Liver (tissue), 9 donors: Measurements from ENCODE around the gene RBMS3. TPM values are rescaled to one million over a fixed set of nuclear protein-coding genes. Genes with fewer than 3 reads are reported as not detected.

Experiments
- DNase-seq: peaks from one replicate; pipeline ENCODE4 v3.0.0-alpha.2; 2017; ENCODE audit warnings: low spot score
- H3K27ac ChIP-seq, 2 donors: one replicate each; pipeline ENCODE4 v1.7.0; 2013; ENCODE audit warnings: inconsistent platforms in 2 of 2, low read length in 2 of 2, control low read depth in 1 of 2, low read depth in 1 of 2, mild to moderate bottlenecking in 1 of 2
- H3K27me3 ChIP-seq, 4 donors: one replicate each; pipeline versions ENCODE4 v1.6.1 to v1.7.0; 2013; ENCODE audit warnings: low read length in 3 of 4, inconsistent platforms in 1 of 4, mild to moderate bottlenecking in 1 of 4, moderate library complexity in 1 of 4; ENCODE audit not compliant: control insufficient read depth in 4 of 4, insufficient read depth in 4 of 4
- H3K36me3 ChIP-seq, 4 donors: one replicate each; pipeline versions ENCODE4 v1.6.1 to v1.7.0; 2013; ENCODE audit warnings: low read length in 3 of 4, mild to moderate bottlenecking in 3 of 4, low read depth in 1 of 4, moderate library complexity in 1 of 4; ENCODE audit not compliant: control insufficient read depth in 4 of 4, insufficient read depth in 3 of 4
- H3K4me1 ChIP-seq, 4 donors: one replicate each; pipeline versions ENCODE4 v1.6.1 to v1.7.0; 2013; ENCODE audit warnings: low read length in 3 of 4, mild to moderate bottlenecking in 3 of 4, moderate library complexity in 1 of 4; ENCODE audit not compliant: control insufficient read depth in 4 of 4, insufficient read depth in 4 of 4
- H3K4me3 ChIP-seq, 3 donors: one replicate each; pipeline versions ENCODE4 v1.6.1 to v1.7.0; 2013; ENCODE audit warnings: low read length in 3 of 3, control low read depth in 1 of 3, low read depth in 1 of 3, mild to moderate bottlenecking in 1 of 3
- H3K9ac ChIP-seq, 2 donors: one replicate each; pipeline ENCODE4 v1.7.0; 2013; ENCODE audit warnings: low read length in 2 of 2, mild to moderate bottlenecking in 2 of 2, moderate library complexity in 2 of 2, control low read depth in 1 of 2, low read depth in 1 of 2
- H3K9me3 ChIP-seq, 4 donors: one replicate each; pipeline versions ENCODE4 v1.6.1 to v1.7.0; 2013; ENCODE audit warnings: low read length in 3 of 4; ENCODE audit not compliant: control insufficient read depth in 4 of 4
- EGR1 ChIP-seq, 2 donors: IDR thresholded peaks; 2 replicates each; pipeline ENCODE4 v1.6.1; 2016 to 2018; ENCODE audit warnings: antibody characterized with exemption in 2 of 2, low read depth in 2 of 2
- FOXA1 ChIP-seq: IDR thresholded peaks from 2 replicates; pipeline ENCODE4 v1.6.1; 2016; ENCODE audit warnings: antibody characterized with exemption
- FOXA2 ChIP-seq: IDR thresholded peaks from 2 replicates; pipeline ENCODE4 v1.6.1; 2016; ENCODE audit warnings: antibody characterized with exemption
- GABPA ChIP-seq, 2 donors: IDR thresholded peaks in 1 of 2; conservative IDR thresholded peaks in 1 of 2; 2 replicates each; pipeline ENCODE4 v1.6.1; 2016; ENCODE audit warnings: antibody characterized with exemption in 2 of 2, mild to moderate bottlenecking in 1 of 2, moderate library complexity in 1 of 2
- HNF4A ChIP-seq, 2 donors: conservative IDR thresholded peaks; 2 replicates each; pipeline ENCODE4 v1.6.1; 2016; ENCODE audit warnings: antibody characterized with exemption in 2 of 2, mild to moderate bottlenecking in 2 of 2
- JUND ChIP-seq, 2 donors: IDR thresholded peaks; 2 replicates each; pipeline ENCODE4 v1.6.1; 2016; ENCODE audit warnings: antibody characterized with exemption in 2 of 2
- NR2F2 ChIP-seq: IDR thresholded peaks from 2 replicates; pipeline ENCODE4 v1.6.1; 2016; ENCODE audit warnings: antibody characterized with exemption
- RAD21 ChIP-seq, 2 donors: IDR thresholded peaks; 2 replicates each; pipeline ENCODE4 v1.6.1; 2016; ENCODE audit warnings: antibody characterized with exemption in 2 of 2, mild to moderate bottlenecking in 2 of 2
- REST ChIP-seq: IDR thresholded peaks from 2 replicates; pipeline ENCODE4 v1.6.1; 2016; ENCODE audit warnings: antibody characterized with exemption, mild to moderate bottlenecking
- RXRA ChIP-seq, 2 donors: IDR thresholded peaks; 2 replicates each; pipeline ENCODE4 v1.6.1; 2017 to 2018; ENCODE audit warnings: antibody characterized with exemption in 2 of 2, mild to moderate bottlenecking in 1 of 2
- SP1 ChIP-seq: IDR thresholded peaks from 2 replicates; pipeline ENCODE4 v1.6.1; 2018; ENCODE audit warnings: antibody characterized with exemption, mild to moderate bottlenecking
- TAF1 ChIP-seq: conservative IDR thresholded peaks from 2 replicates; pipeline ENCODE4 v1.6.1; 2016; ENCODE audit warnings: antibody characterized with exemption, mild to moderate bottlenecking
- YY1 ChIP-seq: IDR thresholded peaks from 2 replicates; pipeline ENCODE4 v1.6.1; 2016; ENCODE audit warnings: antibody characterized with exemption, mild to moderate bottlenecking
- WGBS: extraction: QIAGEN DNeasy Blood & Tissue Kit; methylation state at CpG from one replicate; pipeline ENCODE4 v1.1.7; 2013; 5-methylcytosine and 5-hydroxymethylcytosine counted together
- polyA plus RNA-seq, 2 donors: library from polyadenylated mRNA; stranded (reverse) in 1 of 2; unstranded in 1 of 2; fragments of 200-250 nt in 1 of 2; fragments of >200 nt in 1 of 2; fragmentation: Nextera tagmentation in 1 of 2; extraction: Ambion mirVana in 1 of 2; gene quantifications; one replicate each; pipeline versions ENCODE4 v1.2.1 to v1.2.3, GENCODE V29; 2013 to 2015
- total RNA-seq, 2 donors: library from RNA; depleted of rRNA; stranded (reverse); fragments of >200 nt; gene quantifications; one replicate each; pipeline ENCODE4 v1.2.3, GENCODE V29; 2014
- TF ChIP-seq, protein P1 (sequence below): IDR thresholded peaks from 2 replicates; pipeline ENCODE4 v1.6.1; 2016; ENCODE audit warnings: antibody characterized with exemption
- TF ChIP-seq, protein P2 (sequence below): IDR thresholded peaks from 2 replicates; pipeline ENCODE4 v1.6.1; 2016; ENCODE audit warnings: antibody characterized with exemption
- TF ChIP-seq, protein P3 (sequence below): fragments of 150-350 bp; IDR thresholded peaks from 2 replicates; pipeline ENCODE4 v1.5.1; 2017; ENCODE audit warnings: improper control_type of control experiment, low read depth, low read length; ENCODE audit not compliant: missing input control
- TF ChIP-seq, protein P4 (sequence below): IDR thresholded peaks from 2 replicates; pipeline ENCODE4 v1.6.1; 2016; ENCODE audit warnings: antibody characterized with exemption
- donor health status: healthy.
- donor health status: healthy.
- donor health status: healthy.
- donor health status: healthy.
- donor health status: healthy.

RBMS3 gene
- total and polyA plus RNA-seq, 4 donors = 1.2 to 14.9 (median 9.3) TPM

- Histone ChIP-seq H3K36me3 (no peaks in the 10 kb centered on the region), H3K4me3 (no peak overlapping the region), H3K27me3 (no peaks in the 10 kb centered on the region), H3K4me1 (no peaks in the 10 kb centered on the region), H3K9ac (no peak overlapping the region), H3K27ac (no peak overlapping the region), H3K9me3 (no peaks in the 10 kb centered on the region)
- WGBS = 87% methylated on average over 8 of the region's 8 CpGs
- DNase-seq = no peak
- no peak for TF ChIP-seq EGR1 (IDR thresholded peaks at IDR 0.05; ENCODE audit: low read depth in 2 of 2)
Observed at GRCh38 chr3:29339016-29339833, 58.4 kb downstream of the RBMS3 start.

DNA sequence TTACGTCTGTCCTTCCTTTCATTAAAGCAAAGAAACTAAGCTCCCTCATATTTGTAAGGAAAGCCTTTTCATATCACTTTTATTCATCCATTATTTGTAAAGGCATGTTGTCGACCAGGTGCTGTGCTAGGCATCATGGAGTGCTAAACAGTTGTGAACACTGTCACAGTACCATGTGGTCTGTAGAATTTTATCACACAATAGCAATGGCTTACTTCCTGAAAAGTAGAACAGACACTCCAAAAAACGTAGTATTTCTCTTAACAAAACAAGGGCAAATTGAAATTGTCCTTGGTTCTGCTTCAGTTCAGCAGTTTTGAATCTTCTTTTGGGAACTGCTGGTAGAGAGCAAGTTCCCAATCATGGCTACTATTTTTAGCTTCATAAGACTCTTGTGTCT, 63.3 kb downstream of the RBMS3 start:
- H3K27ac ChIP-seq = no peak overlapping the region
- TF ChIP-seq GABPA (IDR thresholded peaks at IDR 0.05 in 1 of 2, conservative IDR thresholded peaks at IDR 0.05 in 1 of 2) = no peak
- no peak for TF ChIP-seq TAF1
- TF ChIP-seq NR2F2 = no peak
- TF ChIP-seq JUND (IDR thresholded peaks at IDR 0.05) = no peak
- TF ChIP-seq, protein P1, sequence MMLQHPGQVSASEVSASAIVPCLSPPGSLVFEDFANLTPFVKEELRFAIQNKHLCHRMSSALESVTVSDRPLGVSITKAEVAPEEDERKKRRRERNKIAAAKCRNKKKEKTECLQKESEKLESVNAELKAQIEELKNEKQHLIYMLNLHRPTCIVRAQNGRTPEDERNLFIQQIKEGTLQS = no peak
- TF ChIP-seq FOXA1 = no peak
- no peak for TF ChIP-seq REST
- TF ChIP-seq, protein P2, sequence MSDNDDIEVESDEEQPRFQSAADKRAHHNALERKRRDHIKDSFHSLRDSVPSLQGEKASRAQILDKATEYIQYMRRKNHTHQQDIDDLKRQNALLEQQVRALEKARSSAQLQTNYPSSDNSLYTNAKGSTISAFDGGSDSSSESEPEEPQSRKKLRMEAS = no peak
- TF ChIP-seq RXRA (IDR thresholded peaks at IDR 0.05) = no peak
- TF ChIP-seq, protein P3, sequence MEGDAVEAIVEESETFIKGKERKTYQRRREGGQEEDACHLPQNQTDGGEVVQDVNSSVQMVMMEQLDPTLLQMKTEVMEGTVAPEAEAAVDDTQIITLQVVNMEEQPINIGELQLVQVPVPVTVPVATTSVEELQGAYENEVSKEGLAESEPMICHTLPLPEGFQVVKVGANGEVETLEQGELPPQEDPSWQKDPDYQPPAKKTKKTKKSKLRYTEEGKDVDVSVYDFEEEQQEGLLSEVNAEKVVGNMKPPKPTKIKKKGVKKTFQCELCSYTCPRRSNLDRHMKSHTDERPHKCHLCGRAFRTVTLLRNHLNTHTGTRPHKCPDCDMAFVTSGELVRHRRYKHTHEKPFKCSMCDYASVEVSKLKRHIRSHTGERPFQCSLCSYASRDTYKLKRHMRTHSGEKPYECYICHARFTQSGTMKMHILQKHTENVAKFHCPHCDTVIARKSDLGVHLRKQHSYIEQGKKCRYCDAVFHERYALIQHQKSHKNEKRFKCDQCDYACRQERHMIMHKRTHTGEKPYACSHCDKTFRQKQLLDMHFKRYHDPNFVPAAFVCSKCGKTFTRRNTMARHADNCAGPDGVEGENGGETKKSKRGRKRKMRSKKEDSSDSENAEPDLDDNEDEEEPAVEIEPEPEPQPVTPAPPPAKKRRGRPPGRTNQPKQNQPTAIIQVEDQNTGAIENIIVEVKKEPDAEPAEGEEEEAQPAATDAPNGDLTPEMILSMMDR = no peak
- TF ChIP-seq YY1 = no peak
- TF ChIP-seq RAD21 (IDR thresholded peaks at IDR 0.05) = no peak
- no peak for TF ChIP-seq HNF4A (conservative IDR thresholded peaks at IDR 0.05)
- TF ChIP-seq, protein P4, sequence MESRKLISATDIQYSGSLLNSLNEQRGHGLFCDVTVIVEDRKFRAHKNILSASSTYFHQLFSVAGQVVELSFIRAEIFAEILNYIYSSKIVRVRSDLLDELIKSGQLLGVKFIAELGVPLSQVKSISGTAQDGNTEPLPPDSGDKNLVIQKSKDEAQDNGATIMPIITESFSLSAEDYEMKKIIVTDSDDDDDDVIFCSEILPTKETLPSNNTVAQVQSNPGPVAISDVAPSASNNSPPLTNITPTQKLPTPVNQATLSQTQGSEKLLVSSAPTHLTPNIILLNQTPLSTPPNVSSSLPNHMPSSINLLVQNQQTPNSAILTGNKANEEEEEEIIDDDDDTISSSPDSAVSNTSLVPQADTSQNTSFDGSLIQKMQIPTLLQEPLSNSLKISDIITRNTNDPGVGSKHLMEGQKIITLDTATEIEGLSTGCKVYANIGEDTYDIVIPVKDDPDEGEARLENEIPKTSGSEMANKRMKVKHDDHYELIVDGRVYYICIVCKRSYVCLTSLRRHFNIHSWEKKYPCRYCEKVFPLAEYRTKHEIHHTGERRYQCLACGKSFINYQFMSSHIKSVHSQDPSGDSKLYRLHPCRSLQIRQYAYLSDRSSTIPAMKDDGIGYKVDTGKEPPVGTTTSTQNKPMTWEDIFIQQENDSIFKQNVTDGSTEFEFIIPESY = no peak
- TF ChIP-seq FOXA2 = no peak
- TF ChIP-seq SP1 = no peak
- 76% methylated on average over 3 of the region's 3 CpGs for WGBS

More for the DNA sequence above, 63.3 kb downstream of the RBMS3 start:
- no peak for DNase-seq
- Histone ChIP-seq H3K27me3 (no peaks in the 10 kb centered on the region), H3K36me3 (no peaks in the 10 kb centered on the region), H3K4me1 (no peaks in the 10 kb centered on the region), H3K4me3 (no peak overlapping the region), H3K9ac (no peak overlapping the region), H3K9me3 (no peaks in the 10 kb centered on the region)
